ENCODE data around the gene NARS2. TPM values are rescaled to one million over a fixed set of nuclear protein-coding genes. Genes with fewer than 3 reads are reported as not detected.

NARS2 gene
- total RNA-seq, 2 donors from 2014 or later: 10.1 to 24.7 TPM

DNA sequence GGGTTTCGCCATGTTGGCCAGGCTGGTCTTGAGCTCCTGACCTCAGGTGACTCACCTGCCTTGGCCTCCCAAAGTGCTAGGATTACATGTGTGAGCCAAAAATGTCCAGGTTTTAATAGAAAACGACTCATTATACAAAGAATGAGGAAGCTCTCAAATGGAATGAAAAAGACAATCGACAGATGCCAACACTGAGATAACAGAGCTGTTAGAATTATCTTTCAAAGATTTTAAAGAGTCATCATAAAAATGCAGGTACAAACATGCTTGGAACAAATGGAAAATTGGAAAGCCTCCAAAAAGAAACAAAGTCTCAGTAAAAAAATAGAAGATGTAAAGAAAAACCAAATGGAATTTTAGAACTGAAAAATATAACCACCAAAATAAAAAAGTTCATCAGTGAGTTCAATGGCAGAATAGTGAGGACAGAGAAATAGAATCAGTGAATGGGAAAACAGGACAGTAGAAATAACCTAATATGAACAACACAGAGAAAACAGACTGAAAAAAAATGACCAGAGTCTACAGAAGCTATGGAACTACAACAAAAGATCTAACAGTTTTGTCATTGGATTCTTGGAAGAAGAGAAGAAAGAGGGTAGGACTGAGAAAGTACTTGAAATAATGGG, 168.0 kb downstream of the NARS2 start:
- DNase-seq: no peak
- Histone ChIP-seq H3K4me3 (no peak overlapping the region), H3K36me3 (replicated peaks in 1 of 2; ENCODE audit: insufficient read depth in 1 of 2, low read depth in 2 of 2) (no peaks in the 10 kb centered on the region), H3K9me3 (no peaks in the 10 kb centered on the region), H3K27ac (no peak overlapping the region), H3K4me1 (no peaks in the 10 kb centered on the region), H3K27me3 (no peaks in the 10 kb centered on the region)
- WGBS, 2 donors: 61 to 66% methylated on average over 3 of the region's 3 CpGs
- intact Hi-C loops (cut with DNase I): no loop called here
- no peak for ATAC-seq
- no peak for TF ChIP-seq POLR2A (IDR thresholded peaks at IDR 0.05)
- TF ChIP-seq, protein P1, sequence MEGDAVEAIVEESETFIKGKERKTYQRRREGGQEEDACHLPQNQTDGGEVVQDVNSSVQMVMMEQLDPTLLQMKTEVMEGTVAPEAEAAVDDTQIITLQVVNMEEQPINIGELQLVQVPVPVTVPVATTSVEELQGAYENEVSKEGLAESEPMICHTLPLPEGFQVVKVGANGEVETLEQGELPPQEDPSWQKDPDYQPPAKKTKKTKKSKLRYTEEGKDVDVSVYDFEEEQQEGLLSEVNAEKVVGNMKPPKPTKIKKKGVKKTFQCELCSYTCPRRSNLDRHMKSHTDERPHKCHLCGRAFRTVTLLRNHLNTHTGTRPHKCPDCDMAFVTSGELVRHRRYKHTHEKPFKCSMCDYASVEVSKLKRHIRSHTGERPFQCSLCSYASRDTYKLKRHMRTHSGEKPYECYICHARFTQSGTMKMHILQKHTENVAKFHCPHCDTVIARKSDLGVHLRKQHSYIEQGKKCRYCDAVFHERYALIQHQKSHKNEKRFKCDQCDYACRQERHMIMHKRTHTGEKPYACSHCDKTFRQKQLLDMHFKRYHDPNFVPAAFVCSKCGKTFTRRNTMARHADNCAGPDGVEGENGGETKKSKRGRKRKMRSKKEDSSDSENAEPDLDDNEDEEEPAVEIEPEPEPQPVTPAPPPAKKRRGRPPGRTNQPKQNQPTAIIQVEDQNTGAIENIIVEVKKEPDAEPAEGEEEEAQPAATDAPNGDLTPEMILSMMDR (IDR thresholded peaks at IDR 0.05): no peak

DNA sequence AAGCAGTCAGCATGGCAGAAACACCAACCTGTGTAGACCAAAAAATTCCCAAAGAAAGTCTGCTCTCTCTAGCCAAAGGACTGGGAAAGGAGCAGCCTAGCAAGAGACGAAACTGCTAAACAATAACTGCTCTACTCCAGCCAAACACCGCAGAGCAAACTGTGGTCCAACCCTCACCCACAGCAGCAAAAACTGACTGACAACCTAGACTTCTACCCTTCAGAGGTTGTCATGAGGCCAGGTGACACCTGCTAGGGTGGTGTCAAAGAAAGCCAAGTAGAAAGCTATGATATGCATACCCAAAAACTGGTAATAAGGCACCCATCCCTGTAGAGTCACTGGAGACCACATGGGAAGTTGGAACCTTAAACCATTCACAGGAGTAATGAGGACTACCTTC, 168.9 kb downstream of the NARS2 start:
- intact Hi-C loops (cut with DNase I): no loop called here
- no peaks in the 10 kb centered on the region for H3K36me3 ChIP-seq (replicated peaks in 1 of 2; ENCODE audit: insufficient read depth in 1 of 2, low read depth in 2 of 2)
- no peak for ATAC-seq
- WGBS, 2 donors: 63 to 100% methylated on average over 2 of the region's 2 CpGs
- H3K27me3 ChIP-seq: no peaks in the 10 kb centered on the region
- no peak overlapping the region for H3K4me3 ChIP-seq
- no peak overlapping the region for H3K27ac ChIP-seq
- TF ChIP-seq, protein P1 (IDR thresholded peaks at IDR 0.05): no peak
- TF ChIP-seq POLR2A (IDR thresholded peaks at IDR 0.05): no peak
- DNase-seq: no peak
- no peaks in the 10 kb centered on the region for H3K4me1 ChIP-seq
- no peaks in the 10 kb centered on the region for H3K9me3 ChIP-seq

DNA sequence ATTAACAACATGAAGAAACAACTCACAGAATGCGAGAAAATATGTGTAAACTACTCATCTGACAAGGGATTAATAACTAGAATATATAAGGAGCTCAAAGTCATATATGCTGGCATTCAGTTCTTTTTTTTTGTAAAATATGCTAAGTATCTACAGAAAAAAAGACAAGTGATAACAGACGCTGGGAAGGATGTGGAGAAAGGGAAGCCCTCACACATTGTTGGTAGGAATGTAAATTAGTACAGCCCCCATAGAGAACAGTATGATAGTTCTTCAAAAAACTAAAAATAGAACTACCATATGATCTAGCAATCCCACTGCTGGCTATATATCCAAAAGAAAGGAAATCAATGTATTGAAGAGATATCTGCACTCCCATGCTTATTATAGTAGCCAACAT, 170.9 kb downstream of the NARS2 start:
- no peak for TF ChIP-seq POLR2A (IDR thresholded peaks at IDR 0.05)
- TF ChIP-seq, protein P1 (IDR thresholded peaks at IDR 0.05): no peak
- WGBS, 2 donors: 75 to 81% methylated on average over 2 of the region's 2 CpGs
- intact Hi-C loops (cut with DNase I): no loop called here
- no peaks in the 10 kb centered on the region for H3K9me3 ChIP-seq
- H3K27ac ChIP-seq: no peak overlapping the region
- DNase-seq: no peak
- no peaks in the 10 kb centered on the region for H3K4me1 ChIP-seq
- H3K27me3 ChIP-seq: no peaks in the 10 kb centered on the region
- ATAC-seq: no peak
- no peaks in the 10 kb centered on the region for H3K36me3 ChIP-seq (replicated peaks in 1 of 2; ENCODE audit: insufficient read depth in 1 of 2, low read depth in 2 of 2)
- H3K4me3 ChIP-seq: no peak overlapping the region

DNA sequence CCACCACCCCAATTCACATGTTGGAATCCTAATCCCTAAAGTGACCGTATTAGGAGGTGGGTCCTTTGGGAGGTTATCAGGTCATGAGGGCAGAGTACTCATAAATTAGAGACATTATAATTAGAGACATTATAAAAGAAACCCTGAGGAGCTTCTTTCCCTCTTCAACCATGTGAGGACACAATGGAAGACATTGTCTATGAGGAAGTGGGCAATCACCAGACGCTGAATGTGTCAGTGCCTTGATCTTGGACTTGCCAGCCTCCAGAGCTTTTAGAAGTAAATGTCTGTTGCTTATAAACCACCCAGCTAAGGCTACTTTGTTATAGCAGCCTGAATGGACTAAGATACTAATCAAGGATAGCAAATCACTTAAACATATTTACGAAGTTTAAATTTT, 171.8 kb downstream of the NARS2 start:
- Histone ChIP-seq H3K4me1 (no peaks in the 10 kb centered on the region), H3K27me3 (no peaks in the 10 kb centered on the region), H3K27ac (no peak overlapping the region), H3K4me3 (no peak overlapping the region), H3K9me3 (no peaks in the 10 kb centered on the region), H3K36me3 (replicated peaks in 1 of 2; ENCODE audit: insufficient read depth in 1 of 2, low read depth in 2 of 2) (no peaks in the 10 kb centered on the region)
- intact Hi-C loops (cut with DNase I): no loop called here
- ATAC-seq: no peak
- DNase-seq: no peak
- TF ChIP-seq, protein P1 (IDR thresholded peaks at IDR 0.05): no peak
- no peak for TF ChIP-seq POLR2A (IDR thresholded peaks at IDR 0.05)
- WGBS, 2 donors: 93 to 97% methylated on average over 3 of the region's 3 CpGs

DNA sequence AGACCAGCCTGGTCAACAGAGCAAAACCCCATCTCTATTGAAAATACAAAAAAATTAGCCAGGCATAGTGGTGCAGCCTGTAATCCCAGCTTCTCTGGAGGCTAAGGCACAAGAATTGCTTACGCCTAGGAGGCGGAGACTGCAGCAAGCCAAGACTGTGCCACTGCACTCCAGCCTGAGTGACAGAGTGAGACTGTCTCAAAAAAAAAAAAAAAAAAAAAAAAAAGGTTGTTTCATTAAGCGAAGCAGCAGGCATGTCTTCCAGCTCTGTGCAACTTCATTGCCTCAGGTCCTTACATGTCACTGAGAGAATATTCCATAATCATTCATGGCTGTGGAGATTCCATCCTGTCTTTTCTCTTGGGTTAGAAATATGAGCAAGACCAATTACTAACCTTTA, 174.0 kb downstream of the NARS2 start:
- ATAC-seq (no peak), DNase-seq (no peak)
- H3K9me3 ChIP-seq: no peaks in the 10 kb centered on the region
- H3K36me3 ChIP-seq (replicated peaks in 1 of 2; ENCODE audit: insufficient read depth in 1 of 2, low read depth in 2 of 2): no peaks in the 10 kb centered on the region
- H3K4me1 ChIP-seq: no peaks in the 10 kb centered on the region
- TF ChIP-seq, protein P1 (IDR thresholded peaks at IDR 0.05): no peak
- TF ChIP-seq POLR2A (IDR thresholded peaks at IDR 0.05): no peak
- H3K27me3 ChIP-seq: no peaks in the 10 kb centered on the region
- H3K27ac ChIP-seq: no peak overlapping the region
- H3K4me3 ChIP-seq: no peak overlapping the region
- intact Hi-C loops (cut with DNase I): no loop called here
- WGBS, 2 donors: 87 to 96% methylated on average over 3 of the region's 3 CpGs
